Inferior parietal cortex (tissue), 1 donor: ENCODE measurements around the gene NPY4R2.
"Not testable (repeated sequence)": the region's sequence is repeated elsewhere in the genome, so short reads cannot be mapped to it uniquely, and the experiment has no call there.

Source experiments
- DNase-seq: peaks from one replicate; pipeline ENCODE4 v3.0.0-alpha.2; 2016; ENCODE audit errors: extremely low spot score

The NPY4R2 gene

DNA sequence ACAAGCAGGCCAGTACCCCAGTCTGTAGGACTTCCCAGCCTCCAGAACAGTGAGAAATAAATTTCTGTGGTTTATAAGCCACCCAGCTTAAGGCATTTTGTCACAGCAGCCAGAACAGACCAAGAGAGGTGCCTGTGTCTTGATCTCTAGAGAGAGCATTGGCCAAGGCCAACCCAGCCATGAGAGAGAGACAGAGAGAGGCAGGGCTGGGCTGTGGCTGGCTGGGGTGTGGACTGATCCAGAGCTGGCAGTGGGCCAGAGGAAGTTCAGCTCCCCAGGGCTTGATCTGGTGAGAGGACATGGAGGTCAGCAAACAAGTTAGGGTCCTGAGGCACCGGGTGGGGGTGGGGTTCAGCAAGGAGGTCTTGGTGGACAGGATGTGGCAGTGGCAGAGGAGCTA, 14.4 kb downstream of the NPY4R2 start:
- DNase-seq = not testable (repeated sequence)

DNA sequence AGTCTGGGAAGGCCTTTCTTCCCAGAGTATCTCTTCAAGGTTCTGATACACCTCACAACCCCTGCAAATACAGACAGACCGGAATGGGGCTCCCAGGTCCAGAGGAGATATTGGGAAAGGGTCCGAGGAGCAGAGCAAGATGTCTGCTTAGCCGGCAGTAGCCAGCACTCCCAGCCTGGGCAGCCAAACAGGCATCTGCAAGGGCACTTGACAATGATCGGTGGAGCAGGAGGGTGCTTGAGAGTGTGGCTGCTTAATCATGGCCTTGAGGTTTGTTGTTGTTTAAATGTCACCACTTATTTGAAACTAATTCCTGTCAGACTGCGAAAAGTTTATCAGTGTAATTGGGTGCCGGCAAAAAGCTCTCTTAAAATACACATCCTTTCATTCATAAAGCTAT, 15.0 kb downstream of the NPY4R2 start:
- DNase-seq = not testable (repeated sequence)

DNA sequence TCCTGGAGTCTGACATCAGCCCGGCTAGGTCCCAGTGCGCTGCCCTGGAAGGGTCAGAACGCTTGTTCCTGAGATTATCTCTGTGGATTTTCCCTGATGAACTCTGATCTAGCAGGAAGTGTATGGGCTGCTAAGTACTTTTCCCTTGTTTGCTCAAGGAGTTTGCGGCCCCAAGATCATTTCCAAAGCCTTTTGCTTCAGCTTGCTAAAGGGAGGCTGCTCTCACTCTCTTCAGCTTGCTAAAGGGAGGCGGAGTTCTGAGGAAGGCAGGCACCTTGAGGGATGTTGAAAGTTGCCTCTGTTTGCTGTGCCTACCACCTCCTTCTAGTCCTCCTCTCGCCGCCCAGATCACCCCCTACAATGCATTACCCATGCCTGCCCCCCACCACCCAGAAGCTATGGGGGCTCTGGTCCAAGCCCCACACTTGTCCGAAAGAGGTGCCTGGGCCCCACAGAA, 18.3 kb downstream of the NPY4R2 start:
- not testable (repeated sequence) for DNase-seq

DNA sequence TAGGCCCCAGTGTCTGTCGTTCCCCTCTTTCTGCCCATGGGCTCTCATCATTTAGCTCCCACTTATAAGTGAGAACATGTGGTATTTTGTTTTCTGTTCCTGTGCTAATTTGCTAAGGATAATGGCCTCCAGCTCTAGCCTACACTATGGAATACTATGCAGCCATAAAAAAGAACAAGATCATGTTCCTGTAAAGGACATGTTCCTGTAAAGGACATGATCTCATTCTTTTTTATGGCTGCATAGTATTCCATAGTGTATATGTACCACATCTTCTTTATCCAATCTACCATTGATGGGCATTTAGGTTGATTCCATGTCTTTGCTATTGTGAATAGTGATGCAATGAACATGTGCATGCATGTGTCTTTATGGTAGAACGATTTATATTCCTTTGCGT, 19.2 kb downstream of the NPY4R2 start:
- DNase-seq = not testable (repeated sequence)

DNA sequence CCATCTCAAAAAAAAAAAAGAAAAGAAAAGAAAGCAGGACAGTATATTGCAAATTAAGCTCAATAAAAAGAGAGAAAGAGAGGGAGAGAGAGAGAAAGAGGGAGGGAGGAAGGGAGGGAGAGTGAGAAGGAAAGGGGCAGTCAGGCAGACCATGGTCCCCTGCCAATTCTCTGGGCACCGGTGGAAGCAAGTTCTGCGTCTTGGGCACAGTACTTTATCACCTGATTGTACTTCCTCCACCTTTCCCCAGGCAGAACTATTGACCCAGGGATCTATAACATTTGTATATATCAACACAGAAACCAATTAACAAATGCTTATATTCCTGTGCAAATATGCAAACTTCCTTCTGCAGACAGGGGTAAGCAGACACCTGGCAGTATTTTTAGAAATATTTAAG, 22.4 kb downstream of the NPY4R2 start:
- not testable (repeated sequence) for DNase-seq

DNA sequence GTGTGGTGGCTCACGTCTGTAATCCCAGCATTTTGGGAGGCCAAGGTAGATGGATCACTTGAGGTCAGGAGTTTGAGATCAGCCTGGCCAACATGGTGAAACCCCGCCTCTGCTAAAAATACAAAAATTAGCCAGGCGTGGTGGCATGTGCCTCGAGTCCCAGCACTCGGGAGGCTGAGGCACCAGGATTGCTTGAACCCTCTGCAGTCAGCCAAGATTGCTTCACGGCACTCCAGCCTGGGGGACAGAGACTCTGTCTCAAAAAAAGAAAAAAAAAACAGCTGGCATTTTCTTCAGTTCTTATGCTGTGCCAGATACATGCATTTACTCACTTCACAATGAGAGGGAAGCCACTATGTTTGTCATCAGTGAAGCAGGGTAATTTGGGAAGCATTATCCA, 22.9 kb downstream of the NPY4R2 start:
- DNase-seq = peak; percentile 17

DNA sequence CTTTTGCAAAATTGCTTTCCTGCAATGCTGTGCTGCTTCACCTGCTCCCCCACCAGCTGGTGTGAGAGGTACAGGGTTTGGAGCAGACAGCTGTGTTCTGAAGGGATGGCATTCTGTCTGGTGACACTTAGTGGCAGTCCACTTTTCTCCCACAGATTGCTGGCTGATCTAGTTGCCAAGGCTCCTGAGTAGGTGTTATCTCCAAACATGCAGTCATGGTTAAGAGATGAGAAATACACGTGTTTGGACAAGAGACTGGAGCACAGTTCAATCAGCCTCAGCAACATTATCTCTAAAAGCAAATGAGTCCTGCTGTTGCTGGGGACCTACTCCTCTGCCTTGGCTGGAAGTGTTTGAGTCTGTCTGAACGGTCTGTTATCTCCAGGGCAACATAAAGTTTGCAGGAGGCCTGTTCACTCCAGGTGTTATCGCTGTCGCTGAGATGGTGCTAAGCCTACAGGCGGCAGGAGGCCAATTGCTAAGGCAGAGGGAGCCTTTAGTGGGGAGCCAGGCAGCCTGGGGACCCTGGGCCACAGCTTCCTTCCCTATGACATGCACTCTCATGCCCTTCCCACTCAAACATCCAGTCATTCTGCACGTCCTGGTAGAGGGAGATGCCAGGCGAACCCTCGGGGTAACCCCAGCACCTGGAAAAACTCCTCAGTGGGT, 24.0 kb downstream of the NPY4R2 start:
- peak; percentile 51 for DNase-seq

DNA sequence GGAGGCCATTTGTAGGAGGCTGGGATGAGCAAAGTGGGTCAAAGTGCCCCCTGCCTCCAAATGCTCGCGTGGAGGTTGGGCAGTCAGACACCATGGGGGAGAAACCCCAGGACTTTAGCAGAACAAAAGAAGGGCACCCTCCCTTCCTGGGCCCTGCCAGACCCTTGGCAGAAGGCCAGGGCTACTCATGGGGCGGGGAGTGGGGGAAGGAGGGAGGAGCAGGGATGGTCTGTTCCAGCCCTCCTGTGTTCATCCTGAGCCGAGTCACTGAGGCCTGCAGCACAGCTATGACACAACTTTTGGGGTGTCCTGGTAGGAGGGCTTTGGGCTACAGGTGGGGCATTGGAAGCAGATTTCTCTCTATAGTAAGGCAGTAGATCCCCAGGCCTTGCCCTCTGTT, 24.9 kb downstream of the NPY4R2 start:
- not testable (repeated sequence) for DNase-seq

DNA sequence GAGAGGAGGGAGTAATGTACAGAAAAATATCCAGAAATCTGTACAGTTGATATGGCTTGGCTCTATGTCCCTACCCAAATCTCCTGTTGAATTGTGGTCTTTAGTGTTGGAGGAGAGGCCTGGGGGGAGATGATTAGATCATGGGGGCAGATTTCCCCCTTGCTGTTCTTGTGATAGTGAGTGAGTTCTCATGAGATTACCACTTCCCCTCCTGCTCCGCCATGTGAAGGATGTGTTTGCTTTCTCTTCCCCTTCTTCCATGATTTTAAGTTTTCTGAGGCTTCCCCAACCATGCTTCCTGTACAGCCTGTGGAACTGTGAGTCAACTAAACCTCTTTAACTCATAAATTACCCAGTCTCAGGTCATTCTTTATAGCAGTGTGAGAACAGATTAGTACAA, 29.0 kb downstream of the NPY4R2 start:
- DNase-seq = not testable (repeated sequence)

DNA sequence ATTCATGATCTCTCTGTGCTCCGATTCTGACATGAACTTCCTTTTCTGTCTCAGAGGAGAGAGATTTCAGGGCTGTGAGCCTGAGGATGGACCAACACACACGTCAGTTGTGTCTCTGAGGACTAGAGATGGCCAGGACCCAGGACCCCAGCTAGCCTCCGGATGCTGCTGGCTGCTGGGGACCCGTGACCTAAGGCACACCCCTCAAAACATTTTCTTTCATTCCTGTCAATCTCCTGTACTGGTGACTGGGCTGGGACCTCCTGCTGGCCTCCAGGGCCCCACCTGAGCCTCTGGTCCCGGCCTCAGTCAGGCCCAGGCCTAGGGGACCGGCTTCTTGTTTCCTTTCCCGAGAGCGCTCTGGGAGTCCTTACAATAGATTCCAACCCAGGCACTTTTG, 38.7 kb downstream of the NPY4R2 start:
- DNase-seq = not testable (repeated sequence)

DNA sequence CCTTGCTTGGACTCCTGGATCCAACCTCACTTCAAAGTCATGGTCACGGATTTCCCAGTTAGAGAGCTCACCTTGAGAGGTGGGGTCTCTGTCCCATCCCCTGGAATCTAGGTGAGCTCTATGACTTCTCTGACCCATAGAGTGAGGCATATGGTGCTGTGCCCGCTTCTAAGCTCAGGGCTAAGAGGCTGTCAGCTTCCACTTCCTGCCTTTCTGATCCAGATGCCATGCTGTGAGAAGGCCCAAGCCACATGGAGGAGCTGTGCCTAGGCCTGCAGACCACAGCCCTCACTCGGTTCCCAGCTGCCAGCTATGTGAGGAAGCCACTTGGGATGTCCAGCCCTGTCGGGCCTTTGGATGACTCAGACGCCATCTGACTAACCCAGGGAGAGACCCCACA, 41.2 kb downstream of the NPY4R2 start:
- not testable (repeated sequence) for DNase-seq

DNA sequence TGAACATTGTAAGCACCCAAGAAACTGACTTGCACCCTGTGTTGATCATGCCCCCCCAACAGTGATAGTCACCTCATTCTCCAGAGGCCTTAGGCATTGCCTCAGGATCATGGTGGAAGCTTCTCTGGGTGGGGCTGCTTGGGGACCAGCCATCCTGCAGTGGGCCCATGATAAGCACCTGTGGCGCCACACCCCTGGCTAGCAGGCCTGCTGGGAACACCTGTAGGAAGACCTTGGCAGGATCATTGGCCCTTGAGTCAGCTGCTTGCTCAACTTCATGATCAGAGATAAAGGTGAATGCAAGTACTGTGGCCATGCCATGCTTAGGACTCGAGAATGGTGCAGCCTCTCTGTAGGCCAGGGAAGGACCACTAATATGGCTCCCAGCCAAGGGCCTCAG, 42.2 kb downstream of the NPY4R2 start:
- DNase-seq = not testable (repeated sequence)

DNA sequence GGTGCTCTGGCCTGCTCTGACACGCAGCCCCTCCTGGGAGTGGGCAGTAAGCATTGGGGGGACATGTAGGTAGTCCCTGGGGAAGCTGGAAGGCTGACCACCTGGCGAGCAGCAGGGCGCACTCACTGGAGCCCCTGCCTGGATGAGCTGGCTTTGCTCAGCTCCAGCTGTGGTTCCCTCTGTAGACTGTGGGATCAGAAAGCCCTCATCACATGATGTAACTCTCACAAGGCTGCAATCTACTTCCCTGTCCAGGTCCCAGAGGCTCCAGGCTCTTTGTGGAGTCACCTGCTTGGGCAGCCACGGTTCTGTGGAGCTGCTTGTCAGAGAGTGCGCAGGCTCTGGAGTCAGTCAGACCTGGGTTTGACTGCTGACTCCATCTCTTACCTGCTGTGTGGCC, 44.3 kb downstream of the NPY4R2 start:
- DNase-seq = not testable (repeated sequence)

DNA sequence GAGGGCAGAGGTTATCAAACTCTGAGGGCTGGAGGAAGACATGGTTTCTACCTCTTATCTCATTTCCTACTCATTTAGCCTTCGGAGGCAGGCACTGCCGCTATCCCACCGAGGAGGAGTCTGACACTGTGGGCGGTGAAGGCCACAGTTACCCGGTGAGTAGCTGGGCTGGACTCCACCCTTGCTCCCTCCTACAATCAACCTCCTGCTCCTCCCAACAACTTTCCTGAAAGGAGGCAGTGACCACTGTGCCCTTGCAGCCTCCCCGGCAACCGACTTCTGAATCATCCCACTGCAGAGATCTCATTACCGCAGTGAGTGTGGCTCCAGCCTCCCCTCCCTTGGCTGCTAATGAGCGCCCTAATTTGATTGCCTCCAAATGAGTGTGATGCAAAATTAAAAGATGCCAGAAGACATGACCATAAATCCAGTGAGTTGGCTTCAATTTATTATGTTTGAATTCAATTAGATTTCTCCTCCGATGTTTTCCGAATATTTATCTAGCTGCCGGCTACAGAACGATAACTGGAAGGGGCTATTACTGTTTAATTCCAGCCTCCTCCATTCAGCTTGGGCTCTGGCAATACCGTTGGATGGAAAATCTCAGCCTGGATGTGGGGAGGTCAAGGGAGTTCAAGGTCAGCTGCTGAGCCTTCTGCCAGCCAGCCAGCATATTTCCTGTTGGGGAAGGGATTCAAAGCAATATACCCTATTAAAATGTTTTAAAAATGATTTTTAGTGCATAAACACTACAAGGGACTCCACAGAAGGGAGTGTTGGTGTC, 46.0 kb downstream of the NPY4R2 start:
- not testable (repeated sequence) for DNase-seq

DNA sequence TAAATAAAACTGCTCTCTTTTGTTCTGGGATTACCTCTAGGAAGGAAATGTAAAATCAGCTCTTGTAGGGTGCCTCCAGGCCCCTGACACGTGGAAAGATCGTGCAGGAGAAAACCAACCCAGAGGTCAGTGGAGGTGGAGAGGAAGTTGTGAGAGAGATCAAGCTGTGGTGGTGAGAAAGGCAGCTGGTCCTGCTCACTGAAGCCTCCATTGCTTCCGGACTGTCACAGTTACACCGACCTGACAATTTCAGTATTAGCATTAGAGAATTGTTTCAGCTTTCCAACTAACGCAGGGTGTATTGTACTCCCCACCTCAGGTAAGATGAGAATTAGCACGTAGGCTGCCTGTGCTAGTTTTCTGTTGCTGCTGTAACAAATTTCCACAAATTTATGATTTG, 50.5 kb downstream of the NPY4R2 start:
- not testable (repeated sequence) for DNase-seq

DNA sequence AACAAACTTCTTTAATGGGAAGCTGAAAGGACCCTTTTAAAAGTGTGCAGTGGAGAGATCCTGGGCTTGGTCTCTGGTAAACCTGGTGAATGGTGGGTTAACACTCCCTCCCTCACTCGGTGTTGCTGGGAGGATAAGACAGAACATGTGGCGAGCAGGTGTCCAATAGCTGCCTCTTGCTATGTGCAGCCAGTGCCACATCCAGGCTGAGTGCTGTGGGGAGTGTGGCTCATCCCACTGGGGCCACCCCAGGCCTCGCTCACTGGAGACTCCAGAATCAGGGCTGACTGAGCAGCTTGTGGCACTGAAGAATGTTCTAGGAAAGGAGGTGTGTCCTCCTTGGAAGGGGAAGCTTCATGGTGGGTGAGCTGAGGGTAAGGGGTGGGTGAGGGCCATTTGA, 51.6 kb downstream of the NPY4R2 start:
- DNase-seq = not testable (repeated sequence)

DNA sequence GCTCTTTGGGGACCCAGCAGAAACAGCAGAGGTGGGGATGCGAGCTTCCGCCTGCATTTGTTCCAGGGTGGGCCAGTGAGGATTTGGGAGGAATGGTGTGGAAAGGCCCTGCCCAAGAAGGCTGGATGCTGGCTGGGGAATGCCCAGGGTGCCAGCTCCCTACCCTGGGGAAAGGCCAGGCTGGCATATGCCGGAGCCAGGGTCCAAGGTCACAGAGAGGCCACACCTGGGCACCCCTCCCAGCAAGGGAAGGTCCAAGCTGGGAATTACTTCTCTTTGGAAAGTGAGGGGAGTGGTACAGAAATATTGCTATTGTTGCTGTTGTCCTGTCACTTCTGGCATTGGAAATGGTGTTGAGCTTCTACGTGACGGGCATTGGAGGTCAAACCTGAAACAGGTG, 53.1 kb downstream of the NPY4R2 start:
- DNase-seq = not testable (repeated sequence)

DNA sequence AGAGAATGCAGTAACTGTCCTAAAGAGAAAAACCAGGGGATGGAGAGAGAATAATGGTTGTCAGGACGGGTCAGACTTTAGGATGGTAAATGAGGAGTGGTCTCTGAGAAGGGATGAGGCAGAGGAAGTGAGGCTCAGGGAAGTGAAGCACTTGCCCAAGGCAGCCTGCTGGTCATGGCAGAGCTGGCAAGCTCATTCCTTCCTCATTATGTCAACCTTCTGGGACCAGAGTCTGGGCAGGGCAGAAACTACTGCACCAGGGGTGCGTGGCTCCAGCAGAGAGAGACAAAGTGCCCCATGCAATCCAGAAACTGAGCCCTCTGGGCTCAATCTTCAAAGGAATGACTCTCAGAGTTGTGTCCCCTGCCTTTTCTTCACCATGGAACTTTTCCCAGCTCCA, 53.6 kb downstream of the NPY4R2 start:
- not testable (repeated sequence) for DNase-seq
